ENCODE measurements around the gene MYRF.

Gene MYRF

GRCh38 chr11:61752117-61752924 lies at the start of gene MYRF:
Gene MYRF (plus strand): TSS chr11:61752636. CDS start chr11:61752745, 109 bp downstream.
- DNase-seq: peak; percentile 75

GRCh38 chr11:61702701-61703312 lies 49.6 kb upstream of the MYRF start:
- DNase-seq: no peak

- DNase-seq: no peak
These were observed 47.6 kb upstream of the MYRF start for GRCh38 chr11:61704838-61705237.

GRCh38 chr11:61706452-61707400 lies 45.7 kb upstream of the MYRF start:
- DNase-seq: no peak

DNA sequence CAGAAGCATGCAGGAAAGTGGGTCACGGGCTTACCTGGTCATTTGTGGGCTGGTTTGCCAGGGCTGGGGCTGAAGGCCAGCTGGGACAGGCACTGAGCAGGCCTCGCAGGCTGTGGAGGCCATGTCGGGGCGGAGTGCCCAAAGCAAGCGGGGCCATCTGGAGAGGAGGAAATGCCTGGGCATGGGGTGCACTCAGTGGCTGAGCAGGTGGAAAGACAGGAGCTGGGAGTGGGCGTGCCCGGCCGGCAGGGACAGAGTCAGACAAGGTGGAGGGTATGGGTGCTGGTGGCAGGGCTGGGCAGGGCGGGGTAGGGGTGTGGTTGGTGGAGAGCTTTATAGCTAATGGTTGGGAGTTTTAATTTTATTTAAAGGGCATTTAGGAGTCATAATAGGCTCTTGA lies 44.9 kb upstream of the MYRF start:
- DNase-seq: no peak

- no peak for DNase-seq
These were observed 43.3 kb upstream of the MYRF start for GRCh38 chr11:61709110-61709509.

DNA sequence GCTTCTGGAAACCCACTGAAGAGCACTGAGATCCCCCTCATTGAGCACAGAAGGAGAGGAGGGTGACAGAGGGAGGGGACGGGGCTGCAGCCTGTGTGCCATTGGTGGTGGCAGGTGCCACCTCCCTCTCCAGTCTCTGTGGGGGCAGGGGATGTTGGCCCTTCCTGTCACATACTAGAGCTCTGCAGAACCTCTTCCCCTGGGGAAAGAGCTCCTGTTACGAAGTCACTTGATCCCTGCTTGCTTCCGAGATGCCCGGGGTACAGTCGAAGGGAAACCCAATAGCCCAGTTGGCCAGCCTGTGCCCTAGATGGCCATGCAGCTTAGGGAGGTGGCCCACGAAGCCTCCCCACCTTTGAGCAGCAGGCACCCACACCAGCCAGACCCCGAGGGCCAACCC lies 42.9 kb upstream of the MYRF start:
- DNase-seq: no peak

DNA sequence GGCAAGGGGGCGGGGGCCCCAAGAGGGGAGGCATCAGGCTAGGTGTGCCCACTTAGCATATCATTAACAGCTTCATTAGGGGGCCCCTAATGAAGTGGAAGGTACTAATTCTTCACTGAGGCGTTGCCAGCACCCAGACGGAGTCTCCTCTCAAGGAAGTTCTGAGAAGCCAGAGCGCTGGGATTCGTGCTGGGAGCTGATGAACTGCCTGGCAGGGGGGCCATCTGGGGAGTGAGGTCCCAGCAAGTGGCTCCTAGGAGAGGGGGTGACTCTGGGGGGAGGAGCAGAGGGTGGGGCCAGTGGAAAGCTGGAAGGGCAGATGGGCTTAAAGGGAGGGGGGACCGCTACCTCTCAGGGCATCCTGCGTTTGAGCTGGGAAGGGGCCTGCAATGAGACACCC lies 42.4 kb upstream of the MYRF start:
- no peak for DNase-seq

DNA sequence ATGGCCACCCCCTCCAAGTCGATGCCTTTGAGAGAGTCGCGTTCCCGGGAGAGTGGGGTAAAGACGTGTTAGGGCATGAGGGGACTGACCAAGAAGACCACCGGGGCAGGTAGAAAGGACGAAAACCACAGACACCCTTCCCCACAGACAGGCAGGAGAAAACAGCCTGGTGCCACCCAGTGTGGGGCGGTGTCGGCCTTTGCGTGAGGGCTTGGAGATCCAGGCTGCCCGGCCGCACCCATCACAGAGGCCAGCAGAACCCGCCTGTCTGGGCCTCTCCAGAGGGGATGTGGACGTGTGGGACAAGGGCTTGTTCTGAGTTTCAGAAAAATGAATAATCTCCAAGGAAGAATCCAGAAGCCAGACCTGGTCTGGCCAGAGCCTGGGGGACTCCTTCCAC lies 41.4 kb upstream of the MYRF start:
- DNase-seq: no peak

DNA sequence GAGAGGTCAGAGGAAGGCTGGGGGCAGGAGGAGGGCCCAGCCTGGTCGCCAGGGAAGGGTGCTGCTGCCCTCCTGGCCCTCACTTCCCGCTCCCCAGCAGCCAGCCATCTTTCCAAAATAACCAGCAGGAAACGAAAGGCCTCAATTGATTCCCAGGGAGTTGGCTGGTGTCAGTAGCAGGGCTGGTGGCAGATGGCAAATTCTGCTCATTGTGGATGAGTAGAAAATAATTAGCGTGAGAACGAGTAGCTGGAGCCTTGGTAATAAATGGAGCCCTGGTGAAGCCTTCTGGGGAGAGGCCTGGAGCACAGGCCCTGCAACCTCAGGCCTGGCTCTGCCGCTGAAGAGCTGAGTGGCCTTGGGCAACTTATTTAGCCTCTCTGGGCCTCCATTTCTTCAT lies 40.9 kb upstream of the MYRF start:
- DNase-seq: no peak

DNA sequence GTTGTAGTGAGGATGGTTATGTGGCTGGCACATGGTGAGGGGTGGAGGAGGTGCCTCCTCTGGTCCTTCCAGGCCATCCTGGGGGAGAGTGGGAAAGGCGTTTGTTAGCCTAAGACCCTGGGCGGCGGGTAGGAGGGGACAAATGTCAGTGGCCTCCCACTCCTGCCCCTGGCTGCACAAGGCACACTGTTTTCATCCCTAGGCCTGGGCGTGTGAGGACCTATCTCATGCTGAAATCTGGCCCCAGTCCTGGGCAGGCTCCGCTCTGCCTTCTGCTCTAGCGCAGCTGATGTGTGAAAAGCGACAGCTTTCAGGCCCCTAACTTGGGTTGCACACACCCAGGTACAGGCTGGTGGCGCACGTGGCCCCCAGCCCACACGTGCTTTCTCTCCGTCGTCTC lies 40.1 kb upstream of the MYRF start:
- DNase-seq: no peak

- DNase-seq: no peak
These were observed 39.6 kb upstream of the MYRF start for GRCh38 chr11:61712846-61713245.

GRCh38 chr11:61713464-61713863 lies 39.0 kb upstream of the MYRF start:
- DNase-seq: no peak

DNA sequence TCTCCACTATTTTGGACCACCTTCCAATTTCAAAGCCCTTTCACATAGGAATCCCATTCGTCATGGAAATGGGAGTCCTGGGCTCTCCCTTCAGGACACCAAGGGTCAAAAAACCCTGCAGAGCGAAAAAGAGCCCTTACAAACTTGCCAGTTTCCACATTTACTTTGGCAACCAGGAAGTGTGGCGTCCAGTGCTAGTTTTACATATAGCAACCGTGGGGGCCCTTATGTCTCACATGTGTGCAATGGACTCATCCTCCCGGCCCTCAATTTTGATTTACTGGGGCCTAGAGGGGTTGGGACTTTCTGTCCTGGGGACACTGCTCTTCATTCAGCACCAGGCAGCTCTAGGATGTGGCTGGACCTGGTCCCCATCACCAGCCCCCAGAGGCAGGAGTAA lies 38.5 kb upstream of the MYRF start:
- no peak for DNase-seq

DNA sequence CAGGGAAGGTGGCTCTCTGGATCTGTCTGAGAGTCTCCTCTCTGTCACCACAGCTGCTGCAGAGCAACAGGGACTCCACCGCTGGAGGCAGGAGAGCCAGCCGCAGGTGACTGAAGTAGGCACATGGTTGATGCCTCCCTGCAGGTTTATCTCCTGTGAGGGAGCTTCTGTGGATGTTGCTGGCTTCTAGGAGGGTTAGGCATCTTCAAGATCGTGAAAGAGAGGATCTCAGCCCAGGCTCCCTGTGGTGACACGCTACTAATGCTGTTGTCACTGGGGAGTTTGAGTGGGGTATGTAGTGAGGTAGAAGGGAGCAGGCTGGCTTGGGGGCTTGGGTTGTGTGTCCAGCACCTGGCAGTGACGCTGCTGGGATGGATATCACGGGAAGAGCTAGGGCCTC lies 38.1 kb upstream of the MYRF start:
- no peak for DNase-seq

- no peak for DNase-seq
These were observed 37.5 kb upstream of the MYRF start for GRCh38 chr11:61714916-61715315.

- DNase-seq: no peak
These were observed 36.6 kb upstream of the MYRF start for GRCh38 chr11:61715867-61716266.

DNA sequence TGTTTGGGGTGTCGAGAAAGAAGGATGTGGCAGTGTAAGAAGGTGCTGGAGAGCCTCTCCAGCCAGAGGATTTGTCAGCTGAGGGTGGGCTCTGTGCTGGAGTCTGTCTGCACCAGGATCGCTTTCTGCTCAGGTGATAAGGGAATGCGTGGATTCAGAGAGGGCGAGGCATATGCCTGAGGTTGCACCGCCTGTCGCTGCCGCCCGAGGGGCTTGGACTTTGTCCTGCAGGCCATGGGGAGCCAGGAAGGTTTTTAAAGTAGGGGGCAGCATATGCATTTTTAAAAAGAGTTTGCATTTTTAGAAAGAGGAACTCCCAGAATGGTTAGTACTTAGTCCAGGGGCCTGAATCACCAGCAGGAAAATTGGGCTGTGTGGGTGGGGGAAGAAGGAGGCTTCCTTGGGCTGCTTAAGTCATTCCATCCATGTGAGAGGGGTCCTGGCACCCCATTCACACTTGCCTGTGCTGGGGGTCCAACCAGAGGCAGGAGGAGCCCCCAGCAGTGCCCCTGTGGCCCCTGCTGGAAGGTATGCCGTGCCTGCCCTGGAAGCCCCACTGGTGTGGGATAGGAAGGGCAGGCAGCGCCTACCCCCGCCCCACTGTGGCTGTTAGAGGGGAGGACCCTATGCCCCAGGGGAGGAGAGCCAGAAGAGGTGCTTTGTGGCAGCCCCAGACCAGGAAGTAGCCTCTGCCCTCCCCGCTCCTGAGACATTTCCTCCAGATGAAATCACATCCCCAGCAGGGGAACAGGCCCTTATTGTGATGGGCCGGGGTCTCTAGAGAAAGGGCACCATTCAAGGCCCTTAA lies 35.8 kb upstream of the MYRF start:
- DNase-seq: no peak

GRCh38 chr11:61717286-61718033 lies 35.0 kb upstream of the MYRF start:
- no peak for DNase-seq

DNA sequence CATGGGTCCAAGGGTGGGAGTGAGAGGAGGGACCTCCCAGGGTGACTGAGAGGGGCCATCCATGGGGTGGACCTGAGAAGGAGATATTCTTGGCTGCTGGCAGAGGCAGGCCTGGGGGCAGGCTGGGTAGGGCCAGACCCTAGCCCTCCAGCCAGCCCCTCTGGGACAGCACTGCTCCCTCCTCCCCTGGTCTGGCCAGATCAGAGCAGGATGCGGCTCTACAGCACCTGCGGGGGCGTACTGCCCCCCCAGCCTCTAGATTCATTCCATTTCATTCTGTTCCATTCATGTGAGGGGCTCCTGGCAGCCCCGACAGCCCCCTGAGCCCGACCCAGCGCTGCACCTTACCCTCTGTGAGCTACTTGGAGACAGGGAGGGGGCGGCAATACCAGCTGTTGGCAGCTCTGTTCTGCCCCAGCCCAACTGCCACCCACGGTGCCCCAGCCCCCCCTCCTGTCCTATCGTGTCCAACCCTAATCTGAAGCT lies 34.3 kb upstream of the MYRF start:
- DNase-seq: no peak

DNA sequence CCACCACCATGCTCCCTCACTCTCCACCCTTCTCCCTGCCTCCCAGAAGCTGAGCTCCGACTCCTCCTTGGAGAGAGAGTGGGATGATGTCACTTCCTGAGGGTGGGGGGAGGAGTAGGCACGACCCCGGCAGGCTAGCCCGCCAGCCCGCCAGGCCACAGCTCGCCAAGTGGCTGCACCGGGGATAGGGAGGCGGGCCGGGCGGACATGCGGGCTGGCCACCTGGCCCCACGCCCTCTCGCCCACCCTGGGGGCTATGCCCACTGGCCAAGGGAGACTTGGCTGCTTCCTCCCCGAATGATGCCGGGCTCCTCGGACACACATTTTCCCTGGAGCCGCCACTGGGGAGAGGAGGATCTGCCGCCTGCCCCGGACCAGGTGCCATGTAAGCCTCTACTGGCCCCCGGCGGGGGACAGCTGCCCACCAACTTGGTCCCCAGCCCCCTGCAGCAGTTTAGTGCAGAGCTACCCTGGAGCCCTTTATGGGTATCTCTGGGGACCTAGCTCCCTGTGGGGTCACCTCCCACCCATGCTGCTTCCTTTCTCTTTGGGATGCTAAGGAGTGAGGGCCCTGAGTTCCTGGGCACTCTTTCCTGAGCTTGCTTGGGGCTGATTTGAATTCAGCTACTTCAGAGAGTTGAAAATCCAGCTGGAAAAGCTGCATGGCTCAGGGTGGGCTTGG lies 33.7 kb upstream of the MYRF start:
- no peak for DNase-seq

All from activated T-cell treated with anti-CD3 and anti-CD28 coated beads, Interleukin-2, amount 50 U/mL, for 1 hour (primary cell).